HepG2 (cell line): ENCODE data around the gene GCLC. TPM values are rescaled to one million over a fixed set of nuclear protein-coding genes. Genes with fewer than 3 reads are reported as not detected.

Source experiments
- CAMTA2 ChIP-seq: sonication (generic); formaldehyde crosslinking; IDR thresholded peaks from 2 replicates; pipeline ENCODE4 v1.4.0; 2020; ENCODE audit warnings: mild to moderate bottlenecking, missing genetic modification reagents, borderline replicate concordance
- ETV5 ChIP-seq: IDR thresholded peaks from 2 replicates; pipeline ENCODE4 v1.6.1; 2018; ENCODE audit warnings: missing biosample characterization, missing genetic modification reagents, inconsistent platforms, borderline replicate concordance
- GABPB1 ChIP-seq: IDR thresholded peaks from 2 replicates; pipeline ENCODE4 v1.6.1; 2016; ENCODE audit warnings: mild to moderate bottlenecking, missing genetic modification reagents, moderate library complexity, missing compliant biosample characterization
- JUNB ChIP-seq: sonication (generic); formaldehyde crosslinking; IDR thresholded peaks from 2 replicates; pipeline ENCODE4 v1.8.0; 2022; ENCODE audit warnings: missing genetic modification reagents, mild to moderate bottlenecking, borderline replicate concordance
- MYPOP ChIP-seq: sonication (generic); formaldehyde crosslinking; IDR thresholded peaks from 2 replicates; pipeline ENCODE4 v1.8.1; 2023; ENCODE audit warnings: mild to moderate bottlenecking, moderate library complexity, missing genetic modification reagents
- REPIN1 ChIP-seq: sonication (generic); formaldehyde crosslinking; IDR thresholded peaks from 2 replicates; pipeline ENCODE4 v1.8.0; 2022; ENCODE audit warnings: missing genetic modification reagents, low read depth, mild to moderate bottlenecking, borderline replicate concordance
- RFX3 ChIP-seq: IDR thresholded peaks from 2 replicates; pipeline ENCODE4 v1.6.1; 2016; ENCODE audit warnings: missing biosample characterization, missing genetic modification reagents
- SP4 ChIP-seq: sonication (generic); formaldehyde crosslinking; IDR thresholded peaks from 2 replicates; pipeline ENCODE4 v1.8.1; 2023; ENCODE audit warnings: mild to moderate bottlenecking, missing genetic modification reagents
- SRSF9 ChIP-seq: fragments of 200-400 bp; formaldehyde crosslinking; IDR thresholded peaks from 2 replicates; pipeline ENCODE4 v1.6.1; 2018; ENCODE audit warnings: borderline replicate concordance, mild to moderate bottlenecking, low read depth, low read length; ENCODE audit not compliant: insufficient read depth, poor library complexity, severe bottlenecking
- TAF1 ChIP-seq: sonication (generic); formaldehyde crosslinking; IDR thresholded peaks from 2 replicates; pipeline ENCODE4 v1.4.0; 2020; ENCODE audit warnings: missing genetic modification reagents
- ZFP82 ChIP-seq: sonication (generic); formaldehyde crosslinking; IDR thresholded peaks from 2 replicates; pipeline ENCODE4 v1.5.1; 2020; ENCODE audit warnings: mild to moderate bottlenecking, missing genetic modification reagents, borderline replicate concordance
- ZNF3 ChIP-seq: IDR thresholded peaks from 2 replicates; pipeline ENCODE4 v1.7.0; 2017; ENCODE audit warnings: inconsistent platforms
- ZNF30 ChIP-seq: sonication (generic); formaldehyde crosslinking; IDR thresholded peaks from 2 replicates; pipeline ENCODE4 v1.5.0; 2020; ENCODE audit warnings: mild to moderate bottlenecking, missing genetic modification reagents
- ZNF546 ChIP-seq: sonication (generic); formaldehyde crosslinking; conservative IDR thresholded peaks from 2 replicates; pipeline ENCODE4 v1.8.1; 2023; ENCODE audit warnings: mild to moderate bottlenecking, missing genetic modification reagents
- ZNF570 ChIP-seq: sonication (generic); formaldehyde crosslinking; IDR thresholded peaks from 2 replicates; pipeline ENCODE4 v1.4.0; 2020; ENCODE audit warnings: mild to moderate bottlenecking, missing genetic modification reagents, borderline replicate concordance
- ZNF605 ChIP-seq: sonication (generic); formaldehyde crosslinking; IDR thresholded peaks from 2 replicates; pipeline ENCODE4 v1.8.0; 2022; ENCODE audit warnings: mild to moderate bottlenecking, missing genetic modification reagents
- ZNF775 ChIP-seq: sonication (generic); formaldehyde crosslinking; IDR thresholded peaks from 2 replicates; pipeline ENCODE4 v1.4.0; 2020; ENCODE audit warnings: missing genetic modification reagents, mild to moderate bottlenecking, moderate library complexity, borderline replicate concordance
- polyA plus RNA-seq, 8 experiments: library from polyadenylated mRNA; depleted of rRNA in 3 of 8; stranded (reverse) in 7 of 8; unstranded in 1 of 8; fragments of >200 nt; fragmentation: Illumina TruSeq in 4 of 8; extraction: Trizol in 4 of 8; gene quantifications; 2 replicates each; pipeline versions ENCODE4 v1.2.1 to v1.2.3, GENCODE V29; 2011 to 2016; ENCODE audit warnings: low read depth in 4 of 8, missing spikeins in 1 of 8, mixed read lengths in 1 of 8; ENCODE audit not compliant: insufficient read depth in 1 of 8
- total RNA-seq, 5 experiments: library from RNA; depleted of rRNA; stranded (reverse); fragments of >200 nt; fragmentation: Illumina TruSeq; extraction: Trizol; gene quantifications; 2 replicates each; pipeline ENCODE4 v1.2.3, GENCODE V29; 2016; ENCODE audit warnings: low read depth in 1 of 5
- TF ChIP-seq, protein P1 (sequence below), 2 experiments: sonication (generic) in 1 of 2; formaldehyde crosslinking in 1 of 2; IDR thresholded peaks; 2 replicates each; pipeline versions ENCODE4 v1.5.1 to v1.6.1; 2011 to 2020; ENCODE audit warnings: borderline replicate concordance in 1 of 2, low read depth in 1 of 2, low read length in 1 of 2, mild to moderate bottlenecking in 1 of 2, missing genetic modification reagents in 1 of 2, moderate library complexity in 1 of 2
- TF ChIP-seq, protein P2 (sequence below): sonication (generic); formaldehyde crosslinking; IDR thresholded peaks from 2 replicates; pipeline ENCODE4 v1.4.0; 2020; ENCODE audit warnings: missing genetic modification reagents
- TF ChIP-seq, protein P3 (sequence below): IDR thresholded peaks from 2 replicates; pipeline ENCODE4 v1.6.1; 2012; ENCODE audit warnings: low read depth, low read length, improper control_type of control experiment
- TF ChIP-seq, protein P4 (sequence below): sonication (generic); formaldehyde crosslinking; IDR thresholded peaks from 2 replicates; pipeline ENCODE4 v1.5.0; 2020; ENCODE audit warnings: missing genetic modification reagents, mild to moderate bottlenecking, borderline replicate concordance

GCLC gene
- total and polyA plus RNA-seq, 2 of the 13 experiments (the other 11 are each of a cell fraction or from before 2014, with no cell fraction given): 35.3 to 84.6 TPM

DNA sequence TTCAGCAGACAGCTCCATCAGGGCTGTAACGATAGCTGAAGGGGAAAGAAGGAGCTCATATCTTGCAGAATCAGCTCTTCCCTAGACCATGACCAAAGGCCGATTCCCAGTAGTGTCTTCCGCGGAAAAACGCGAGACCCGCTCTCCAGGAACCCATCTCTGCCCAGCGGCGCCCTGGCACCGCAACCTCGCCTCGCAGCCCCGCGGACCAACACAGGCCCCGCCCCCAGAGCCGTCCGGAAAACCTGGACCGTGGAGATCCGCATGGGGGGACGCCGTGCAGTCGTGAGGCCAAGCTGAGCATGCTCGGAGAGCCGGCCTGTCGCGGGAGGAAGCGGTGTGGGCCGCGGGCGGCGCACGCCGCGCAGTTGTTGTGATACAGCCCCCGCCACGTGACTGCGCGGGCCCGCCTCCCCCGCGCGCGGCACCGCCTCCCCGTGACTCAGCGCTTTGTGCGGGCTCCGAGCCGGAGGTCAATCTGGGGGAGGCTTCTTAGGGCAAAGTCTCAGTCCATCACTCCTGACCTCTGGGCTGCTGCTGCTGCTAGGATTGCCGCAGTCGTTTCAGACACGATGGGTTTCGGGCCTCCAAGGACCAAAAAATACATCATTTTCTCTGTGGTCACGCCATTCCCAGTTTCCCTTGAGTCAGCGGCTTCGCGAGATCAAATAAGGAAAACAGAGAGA is 3.1 kb upstream of the GCLC start (continued):
- TF ChIP-seq, protein P1, sequence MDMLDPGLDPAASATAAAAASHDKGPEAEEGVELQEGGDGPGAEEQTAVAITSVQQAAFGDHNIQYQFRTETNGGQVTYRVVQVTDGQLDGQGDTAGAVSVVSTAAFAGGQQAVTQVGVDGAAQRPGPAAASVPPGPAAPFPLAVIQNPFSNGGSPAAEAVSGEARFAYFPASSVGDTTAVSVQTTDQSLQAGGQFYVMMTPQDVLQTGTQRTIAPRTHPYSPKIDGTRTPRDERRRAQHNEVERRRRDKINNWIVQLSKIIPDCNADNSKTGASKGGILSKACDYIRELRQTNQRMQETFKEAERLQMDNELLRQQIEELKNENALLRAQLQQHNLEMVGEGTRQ (IDR thresholded peaks at IDR 0.05; ENCODE audit: low read depth, low read length): peak; percentile 97
- TF ChIP-seq, protein P1 (CRISPR knock-in tag; IDR thresholded peaks at IDR 0.05; ENCODE audit: borderline replicate concordance): peak; percentile 98
- TF ChIP-seq ZNF605 (CRISPR knock-in tag) (peak; percentile 96), CAMTA2 (CRISPR knock-in tag) (peak; percentile 81; the same call in 1 of the 2 replicates), JUNB (CRISPR knock-in tag) (peak; percentile 82; the same call in 1 of the 2 replicates), RFX3 (no peak; the same call in 1 of the 2 replicates), ZFP82 (CRISPR knock-in tag) (peak; percentile 98), ZNF775 (no peak; the same call in 1 of the 2 replicates), ZNF570 (CRISPR knock-in tag) (peak; percentile 44; the same call in 1 of the 2 replicates), ZNF546 (CRISPR knock-in tag) (peak; percentile 84; the same call in 1 of the 2 replicates), SRSF9 (no peak), ZNF3 (CRISPR knock-in tag) (no peak), SP4 (peak; percentile 99), ETV5 (CRISPR knock-in tag) (peak; percentile 75; the same call in 1 of the 2 replicates), GABPB1 (CRISPR knock-in tag) (peak; percentile 92), TAF1 (CRISPR knock-in tag) (peak; percentile 80), MYPOP (CRISPR knock-in tag) (peak; percentile 99), REPIN1 (CRISPR knock-in tag) (peak; percentile 93), ZNF30 (CRISPR knock-in tag) (no peak)
- TF ChIP-seq, protein P2, sequence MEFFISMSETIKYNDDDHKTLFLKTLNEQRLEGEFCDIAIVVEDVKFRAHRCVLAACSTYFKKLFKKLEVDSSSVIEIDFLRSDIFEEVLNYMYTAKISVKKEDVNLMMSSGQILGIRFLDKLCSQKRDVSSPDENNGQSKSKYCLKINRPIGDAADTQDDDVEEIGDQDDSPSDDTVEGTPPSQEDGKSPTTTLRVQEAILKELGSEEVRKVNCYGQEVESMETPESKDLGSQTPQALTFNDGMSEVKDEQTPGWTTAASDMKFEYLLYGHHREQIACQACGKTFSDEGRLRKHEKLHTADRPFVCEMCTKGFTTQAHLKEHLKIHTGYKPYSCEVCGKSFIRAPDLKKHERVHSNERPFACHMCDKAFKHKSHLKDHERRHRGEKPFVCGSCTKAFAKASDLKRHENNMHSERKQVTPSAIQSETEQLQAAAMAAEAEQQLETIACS (CRISPR knock-in tag): peak; percentile 87
- TF ChIP-seq, protein P3, sequence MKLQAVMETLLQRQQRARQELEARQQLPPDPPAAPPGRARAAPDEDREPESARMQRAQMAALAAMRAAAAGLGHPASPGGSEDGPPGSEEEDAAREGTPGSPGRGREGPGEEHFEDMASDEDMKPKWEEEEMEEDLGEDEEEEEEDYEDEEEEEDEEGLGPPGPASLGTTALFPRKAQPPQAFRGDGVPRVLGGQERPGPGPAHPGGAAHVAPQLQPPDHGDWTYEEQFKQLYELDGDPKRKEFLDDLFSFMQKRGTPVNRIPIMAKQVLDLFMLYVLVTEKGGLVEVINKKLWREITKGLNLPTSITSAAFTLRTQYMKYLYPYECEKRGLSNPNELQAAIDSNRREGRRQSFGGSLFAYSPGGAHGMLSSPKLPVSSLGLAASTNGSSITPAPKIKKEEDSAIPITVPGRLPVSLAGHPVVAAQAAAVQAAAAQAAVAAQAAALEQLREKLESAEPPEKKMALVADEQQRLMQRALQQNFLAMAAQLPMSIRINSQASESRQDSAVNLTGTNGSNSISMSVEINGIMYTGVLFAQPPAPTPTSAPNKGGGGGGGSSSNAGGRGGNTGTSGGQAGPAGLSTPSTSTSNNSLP: peak; percentile 78
- TF ChIP-seq, protein P4, sequence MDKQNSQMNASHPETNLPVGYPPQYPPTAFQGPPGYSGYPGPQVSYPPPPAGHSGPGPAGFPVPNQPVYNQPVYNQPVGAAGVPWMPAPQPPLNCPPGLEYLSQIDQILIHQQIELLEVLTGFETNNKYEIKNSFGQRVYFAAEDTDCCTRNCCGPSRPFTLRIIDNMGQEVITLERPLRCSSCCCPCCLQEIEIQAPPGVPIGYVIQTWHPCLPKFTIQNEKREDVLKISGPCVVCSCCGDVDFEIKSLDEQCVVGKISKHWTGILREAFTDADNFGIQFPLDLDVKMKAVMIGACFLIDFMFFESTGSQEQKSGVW (CRISPR knock-in tag): no peak; the same call in 1 of the 2 replicates
